Breast epithelium (tissue), 4 donors: ENCODE data around the gene AHSP. TPM values are rescaled to one million over a fixed set of nuclear protein-coding genes. Genes with fewer than 3 reads are reported as not detected.
"Not testable (repeated sequence)": the region's sequence is repeated elsewhere in the genome, so short reads cannot be mapped to it uniquely, and the experiment has no call there.

Source experiments
- DNase-seq, 2 donors: peaks; one replicate each; pipeline ENCODE4 v3.0.0-alpha.2; 2019; ENCODE audit warnings: low spot score in 2 of 2
- H3K27ac ChIP-seq, 2 donors: fragments of 200-600 bp; sonication (generic) in 1 of 2; one replicate each; pipeline ENCODE4 v1.5.1; 2016 to 2019; ENCODE audit warnings: mild to moderate bottlenecking in 1 of 2
- H3K27me3 ChIP-seq, 2 donors: fragments of 200-600 bp; sonication (generic) in 1 of 2; one replicate each; pipeline versions ENCODE4 v1.5.1 to v1.6.0; 2017 to 2019; ENCODE audit warnings: control low read depth in 1 of 2, mild to moderate bottlenecking in 1 of 2
- H3K36me3 ChIP-seq: fragments of 200-600 bp; one replicate; pipeline ENCODE4 v1.5.1; 2019
- H3K4me1 ChIP-seq, 2 donors: fragments of 200-600 bp; sonication (generic); one replicate each; pipeline ENCODE4 v1.5.1; 2016 to 2019; ENCODE audit warnings: control low read depth in 1 of 2
- H3K4me3 ChIP-seq, 3 donors: fragments of 200-600 bp; sonication (generic); 1 replicate in 2 of 3; 2 replicates in 1 of 3; pipeline ENCODE4 v1.5.1; 2016 to 2019; ENCODE audit warnings: mild to moderate bottlenecking in 3 of 3, moderate library complexity in 2 of 3
- H3K9me3 ChIP-seq, 2 donors: fragments of 200-600 bp; sonication (generic) in 1 of 2; one replicate each; pipeline ENCODE4 v1.5.1; 2016 to 2019; ENCODE audit warnings: control low read depth in 1 of 2
- POLR2A ChIP-seq: fragments of 450-650 bp; IDR thresholded peaks from one replicate; pipeline ENCODE4 v1.6.1; 2016; ENCODE audit warnings: antibody characterized with exemption, mild to moderate bottlenecking, moderate library complexity
- POLR2AphosphoS5 ChIP-seq, 3 donors: sonication (generic); formaldehyde crosslinking; IDR thresholded peaks; one replicate each; pipeline ENCODE4 v1.6.1; 2017; ENCODE audit warnings: antibody characterized with exemption in 3 of 3
- intact Hi-C: fragments of 100-400 bp; cut with DNase I; formaldehyde crosslinking; loops from one replicate; pipeline ENCODE4 v1.15.1; 2023; ENCODE audit warnings: low total_unique reads
- total RNA-seq, 3 donors: library from RNA; depleted of rRNA; stranded (reverse); fragments of >200 nt; gene quantifications; one replicate each; pipeline ENCODE4 v1.1.0, GENCODE V29; 2016
- TF ChIP-seq, protein P1 (sequence below), 3 donors: fragments of 450-650 bp; IDR thresholded peaks; one replicate each; pipeline ENCODE4 v1.5.1; 2016 to 2017; ENCODE audit warnings: antibody characterized with exemption in 3 of 3, mild to moderate bottlenecking in 3 of 3, moderate library complexity in 3 of 3

AHSP gene
- total RNA-seq, 3 donors from 2014 or later = not detected

DNA sequence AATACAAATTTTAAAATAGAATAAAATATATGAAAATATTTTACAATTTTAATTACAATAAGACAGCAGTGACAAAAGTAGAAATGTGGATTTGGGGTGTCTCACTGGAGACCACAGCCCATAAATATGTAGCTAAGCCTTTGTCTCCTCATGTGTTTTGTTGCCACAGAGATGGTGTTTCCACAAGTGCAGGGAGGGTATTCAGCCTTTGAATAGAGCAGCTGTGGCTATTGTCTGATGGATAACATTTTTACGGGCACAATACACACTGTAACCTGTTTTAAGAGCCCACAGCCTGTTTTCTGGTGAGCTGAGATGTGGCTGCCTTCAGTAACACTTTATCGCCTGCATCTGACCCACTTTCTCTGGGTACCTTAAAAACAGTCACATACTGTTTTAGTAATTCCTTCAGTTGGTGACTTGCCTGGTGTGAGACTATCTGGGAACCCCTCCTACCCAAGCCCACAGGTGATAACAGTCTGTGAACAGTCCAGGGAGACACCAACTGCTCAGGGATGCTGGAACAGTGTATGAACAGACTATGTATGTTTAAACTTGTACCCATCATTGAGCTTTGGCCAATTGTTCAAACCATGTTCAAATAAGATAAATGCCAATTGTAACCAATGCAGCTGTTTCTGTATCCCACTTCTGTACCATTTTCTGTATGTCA is 7.8 kb upstream of the AHSP start:
- H3K36me3 ChIP-seq = no peaks in the 10 kb centered on the region
- H3K9me3 ChIP-seq = no peaks in the 10 kb centered on the region
- H3K4me1 ChIP-seq = no peaks in the 10 kb centered on the region
- DNase-seq = no peak
- intact Hi-C loops = no loop called here
- no peaks in the 10 kb centered on the region for H3K27me3 ChIP-seq
- H3K27ac ChIP-seq = no peak overlapping the region
- TF ChIP-seq, protein P1, sequence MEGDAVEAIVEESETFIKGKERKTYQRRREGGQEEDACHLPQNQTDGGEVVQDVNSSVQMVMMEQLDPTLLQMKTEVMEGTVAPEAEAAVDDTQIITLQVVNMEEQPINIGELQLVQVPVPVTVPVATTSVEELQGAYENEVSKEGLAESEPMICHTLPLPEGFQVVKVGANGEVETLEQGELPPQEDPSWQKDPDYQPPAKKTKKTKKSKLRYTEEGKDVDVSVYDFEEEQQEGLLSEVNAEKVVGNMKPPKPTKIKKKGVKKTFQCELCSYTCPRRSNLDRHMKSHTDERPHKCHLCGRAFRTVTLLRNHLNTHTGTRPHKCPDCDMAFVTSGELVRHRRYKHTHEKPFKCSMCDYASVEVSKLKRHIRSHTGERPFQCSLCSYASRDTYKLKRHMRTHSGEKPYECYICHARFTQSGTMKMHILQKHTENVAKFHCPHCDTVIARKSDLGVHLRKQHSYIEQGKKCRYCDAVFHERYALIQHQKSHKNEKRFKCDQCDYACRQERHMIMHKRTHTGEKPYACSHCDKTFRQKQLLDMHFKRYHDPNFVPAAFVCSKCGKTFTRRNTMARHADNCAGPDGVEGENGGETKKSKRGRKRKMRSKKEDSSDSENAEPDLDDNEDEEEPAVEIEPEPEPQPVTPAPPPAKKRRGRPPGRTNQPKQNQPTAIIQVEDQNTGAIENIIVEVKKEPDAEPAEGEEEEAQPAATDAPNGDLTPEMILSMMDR (IDR thresholded peaks at IDR 0.05) = no peak
- H3K4me3 ChIP-seq = no peak overlapping the region

DNA sequence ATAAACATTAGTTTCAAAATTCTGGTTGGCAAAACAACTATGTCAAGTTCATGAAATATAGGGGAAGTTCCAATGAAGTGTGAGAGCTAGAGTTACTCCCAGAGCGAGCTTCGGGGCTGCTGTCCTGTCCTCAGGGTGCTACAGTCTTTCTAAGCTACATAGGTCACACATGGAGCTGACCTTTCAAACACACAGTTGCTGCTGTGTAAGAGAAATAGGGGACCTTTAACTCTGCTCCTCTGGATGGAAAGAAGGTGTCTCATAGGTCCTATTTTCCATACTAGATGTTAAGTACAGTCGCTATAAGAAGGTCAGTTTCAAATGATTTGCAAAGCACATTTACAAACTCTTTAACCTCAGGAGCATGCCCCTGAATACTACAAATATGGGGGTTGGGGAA is 6.3 kb upstream of the AHSP start:
- TF ChIP-seq, protein P1 (IDR thresholded peaks at IDR 0.05) = no peak
- TF ChIP-seq POLR2A (no peak), POLR2AphosphoS5 (IDR thresholded peaks at IDR 0.05) (no peak)
- Histone ChIP-seq H3K9me3 (no peaks in the 10 kb centered on the region), H3K4me3 (no peak overlapping the region), H3K36me3 (no peaks in the 10 kb centered on the region), H3K27me3 (no peaks in the 10 kb centered on the region), H3K4me1 (no peaks in the 10 kb centered on the region), H3K27ac (no peak overlapping the region)
- DNase-seq = no peak
- intact Hi-C loops = no loop called here

DNA sequence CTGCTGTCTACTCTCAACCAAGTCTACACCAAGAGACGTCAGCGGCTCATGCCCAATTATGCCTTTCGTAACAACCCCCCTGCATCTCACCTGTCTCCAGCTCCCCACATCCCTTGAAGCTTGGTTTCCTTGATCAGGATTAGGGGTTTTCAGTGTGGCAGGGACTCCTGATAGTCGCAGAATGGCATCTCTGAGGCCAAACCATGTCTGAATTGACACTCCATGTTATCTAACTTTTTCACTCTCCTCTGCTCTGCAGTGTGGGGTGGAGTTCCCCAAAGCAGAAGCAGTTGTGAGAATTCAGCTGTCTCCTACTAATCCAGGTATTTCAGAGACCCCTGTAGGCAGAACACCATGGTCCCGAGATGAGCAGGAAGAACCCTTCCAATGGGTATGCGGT is 5.6 kb upstream of the AHSP start:
- Histone ChIP-seq H3K4me3 (no peak overlapping the region), H3K27me3 (no peaks in the 10 kb centered on the region), H3K9me3 (no peaks in the 10 kb centered on the region), H3K4me1 (no peaks in the 10 kb centered on the region), H3K27ac (no peak overlapping the region), H3K36me3 (no peaks in the 10 kb centered on the region)
- TF ChIP-seq, protein P1 (IDR thresholded peaks at IDR 0.05) = no peak
- TF ChIP-seq POLR2AphosphoS5 (IDR thresholded peaks at IDR 0.05) (no peak), POLR2A (no peak)
- DNase-seq = no peak
- intact Hi-C loops = no loop called here

DNA sequence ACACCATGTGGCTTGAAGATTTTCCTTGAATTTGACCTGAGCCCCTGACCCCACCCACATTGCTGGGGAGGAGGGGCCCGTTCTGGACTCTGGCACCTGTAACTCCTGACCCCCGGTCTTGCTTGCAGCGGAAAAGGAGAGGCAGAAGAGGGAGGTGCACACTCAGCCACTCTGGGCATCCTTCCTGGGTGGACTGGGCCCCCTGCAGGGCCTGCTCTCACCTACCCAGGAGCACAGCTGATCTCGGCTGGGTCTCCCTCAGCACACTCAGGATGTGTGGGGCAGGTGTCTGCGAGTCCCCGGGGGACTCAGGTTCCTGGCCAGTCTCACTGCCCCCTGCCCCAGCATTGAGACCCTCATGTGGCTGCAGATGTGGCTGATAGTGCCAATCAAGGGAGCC is 3.9 kb upstream of the AHSP start:
- intact Hi-C loops, H3K9me3 ChIP-seq, H3K4me1 ChIP-seq, DNase-seq, H3K36me3 ChIP-seq, H3K27ac ChIP-seq, H3K4me3 ChIP-seq: not testable (repeated sequence)
- peaks cover 0 to 14% of the 10 kb centered on the region in 2 donors for H3K27me3 ChIP-seq

DNA sequence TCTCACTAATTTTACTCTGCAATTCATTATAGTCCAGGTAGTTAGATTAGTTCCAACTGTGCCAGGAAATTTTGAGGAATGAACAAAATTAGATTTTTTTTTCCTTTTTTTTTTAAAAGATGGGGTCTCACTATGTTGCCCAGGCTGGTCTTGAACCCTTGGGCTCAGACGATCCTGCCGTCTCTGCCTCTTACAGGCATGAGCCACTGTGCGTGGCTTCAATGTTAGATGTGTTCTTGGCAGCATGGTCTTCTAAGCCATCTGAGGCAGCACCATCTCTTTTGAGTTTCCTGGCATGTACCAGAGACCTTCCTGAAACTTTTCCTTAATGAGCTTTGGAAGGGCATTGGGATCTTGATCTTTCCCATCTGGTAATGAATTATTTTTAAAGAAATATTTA is 2.6 kb upstream of the AHSP start:
- H3K4me3 ChIP-seq = no peak overlapping the region
- DNase-seq = no peak
- no peak for TF ChIP-seq POLR2AphosphoS5 (IDR thresholded peaks at IDR 0.05)
- TF ChIP-seq, protein P1 (IDR thresholded peaks at IDR 0.05) = no peak
- H3K4me1 ChIP-seq = peaks cover 0 to 3% of the 10 kb centered on the region in 2 donors
- intact Hi-C loops = no loop called here
- no peaks in the 10 kb centered on the region for H3K36me3 ChIP-seq
- H3K27me3 ChIP-seq = peaks cover 0 to 18% of the 10 kb centered on the region in 2 donors
- no peaks in the 10 kb centered on the region for H3K9me3 ChIP-seq
- no peak overlapping the region for H3K27ac ChIP-seq
